Renal pelvis (tissue), 4 donors: Measurements from ENCODE around the gene PIK3C3. TPM values are rescaled to one million over a fixed set of nuclear protein-coding genes. Genes with fewer than 3 reads are reported as not detected.
"Not testable (repeated sequence)": the region's sequence is repeated elsewhere in the genome, so short reads cannot be mapped to it uniquely, and the experiment has no call there.

Source experiments
- DNase-seq: peaks from one replicate; pipeline ENCODE4 v3.0.0-alpha.2; 2013
- polyA plus RNA-seq, 3 donors: library from polyadenylated mRNA; unstranded; fragments of 120-200 nt; gene quantifications; one replicate each; pipeline ENCODE4 v1.2.1, GENCODE V29; 2013; ENCODE audit not compliant: insufficient read length in 3 of 3

PIK3C3 gene
- polyA plus RNA-seq, 3 donors: 66.5 to 81.5 (median 72.1) TPM

DNA sequence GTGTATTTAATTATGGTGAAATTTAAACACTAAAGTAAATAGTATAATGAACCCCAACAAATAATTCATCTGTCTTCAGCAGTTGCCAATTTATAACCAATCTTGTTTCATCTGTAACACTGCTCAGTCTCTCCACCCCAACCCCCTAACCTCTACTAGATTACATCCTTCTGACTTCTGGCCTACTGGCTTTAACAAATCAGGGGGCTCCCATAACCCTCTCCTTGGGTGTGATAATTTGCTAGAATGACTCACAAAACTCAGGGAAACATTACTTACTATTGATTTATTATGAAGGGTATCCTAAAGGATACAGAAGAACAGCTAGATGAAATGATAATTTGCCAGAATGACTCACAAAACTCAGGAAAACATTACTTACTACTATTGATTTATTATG is 50.7 kb downstream of the PIK3C3 start:
- no peak for DNase-seq

DNA sequence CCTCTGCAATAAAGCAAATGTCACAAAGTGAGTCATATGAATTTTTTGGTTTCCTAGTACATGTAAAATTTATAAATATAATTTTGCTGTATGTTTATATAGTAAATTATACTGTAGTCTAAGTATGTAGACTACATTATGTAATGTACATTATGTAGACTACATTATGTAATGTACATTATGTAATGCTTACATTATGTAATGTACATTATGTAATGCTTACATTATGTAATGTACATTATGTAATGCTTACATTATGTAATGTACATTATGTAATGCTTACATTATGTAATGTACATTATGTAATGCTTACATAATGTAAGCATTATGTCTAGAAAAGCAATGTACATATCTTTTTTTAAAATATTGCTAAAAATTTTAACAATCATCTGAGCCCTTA is 54.4 kb downstream of the PIK3C3 start:
- not testable (repeated sequence) for DNase-seq

DNA sequence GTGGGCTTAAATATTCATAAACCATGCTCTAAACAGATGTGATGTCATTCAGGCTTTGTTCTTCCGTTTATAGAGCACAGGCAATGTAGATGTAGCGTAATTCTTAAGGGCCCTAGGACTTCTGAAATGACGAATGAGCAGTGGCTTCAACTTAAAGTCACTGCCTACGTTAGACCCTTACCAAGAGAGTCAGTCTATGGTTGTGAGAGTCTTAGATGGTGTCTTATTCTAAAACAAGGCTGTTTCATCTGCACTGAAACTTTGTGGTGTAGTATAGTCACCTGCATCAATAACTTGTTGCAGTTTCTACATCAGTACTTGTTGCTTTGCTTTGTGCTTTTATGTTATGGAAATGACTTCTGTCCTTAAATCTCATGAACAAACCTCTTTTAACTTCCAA is 56.0 kb downstream of the PIK3C3 start:
- no peak for DNase-seq

DNA sequence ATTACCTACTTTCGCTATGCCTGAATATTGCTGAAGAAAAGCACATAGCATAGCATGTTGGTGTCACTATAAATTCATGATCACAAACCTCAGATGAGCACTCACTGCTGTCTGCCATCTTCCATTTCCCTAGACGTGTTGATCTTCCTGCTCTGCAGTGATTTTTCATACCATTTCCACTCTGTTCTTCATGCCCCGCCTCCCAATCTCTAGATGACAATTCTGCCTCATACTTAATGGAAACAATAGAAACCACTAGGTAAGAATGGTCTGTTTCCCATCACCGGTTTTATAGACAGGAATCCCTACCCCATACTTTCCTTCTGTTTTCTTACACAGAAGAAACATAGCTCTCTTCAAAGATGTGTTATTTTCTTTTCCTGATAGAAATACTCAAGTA is 63.8 kb downstream of the PIK3C3 start:
- DNase-seq: no peak

DNA sequence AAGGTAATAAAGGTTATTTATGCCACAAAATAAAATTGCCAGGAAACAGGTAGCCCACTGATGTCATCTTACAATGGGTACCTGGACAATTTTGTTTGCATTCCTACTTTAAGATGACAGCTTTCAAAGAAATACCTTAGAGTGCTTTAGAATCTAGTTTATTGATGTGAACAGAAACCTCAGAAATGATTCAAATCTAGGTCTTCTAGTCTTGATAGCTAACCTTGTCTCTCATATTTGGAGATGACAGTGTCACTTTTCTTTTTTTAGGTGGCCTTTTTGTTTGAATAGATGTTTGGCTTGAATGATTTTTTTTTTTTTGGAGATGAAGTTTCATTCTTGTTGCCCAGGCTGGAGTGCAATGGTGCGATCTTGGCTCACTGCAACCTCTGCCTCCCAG is 69.1 kb downstream of the PIK3C3 start:
- DNase-seq: no peak

DNA sequence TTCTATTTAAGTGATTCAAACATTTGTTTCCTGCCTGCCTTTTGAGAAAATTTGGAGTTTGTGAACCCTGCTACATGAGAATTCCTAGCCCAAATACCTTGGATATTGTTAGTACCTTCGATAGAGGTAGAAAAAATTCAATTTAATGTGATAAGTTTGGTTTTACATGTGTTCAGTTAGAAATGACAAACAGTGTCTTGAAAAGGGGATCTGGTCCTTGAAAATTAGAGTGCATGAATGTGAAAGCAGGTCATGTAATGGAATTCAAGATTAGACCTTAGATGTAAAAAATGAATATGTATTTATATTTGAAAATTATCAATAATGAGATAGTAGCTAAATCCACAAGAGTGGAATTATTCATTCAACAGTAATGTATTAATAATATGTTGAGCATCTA is 70.5 kb downstream of the PIK3C3 start:
- no peak for DNase-seq

DNA sequence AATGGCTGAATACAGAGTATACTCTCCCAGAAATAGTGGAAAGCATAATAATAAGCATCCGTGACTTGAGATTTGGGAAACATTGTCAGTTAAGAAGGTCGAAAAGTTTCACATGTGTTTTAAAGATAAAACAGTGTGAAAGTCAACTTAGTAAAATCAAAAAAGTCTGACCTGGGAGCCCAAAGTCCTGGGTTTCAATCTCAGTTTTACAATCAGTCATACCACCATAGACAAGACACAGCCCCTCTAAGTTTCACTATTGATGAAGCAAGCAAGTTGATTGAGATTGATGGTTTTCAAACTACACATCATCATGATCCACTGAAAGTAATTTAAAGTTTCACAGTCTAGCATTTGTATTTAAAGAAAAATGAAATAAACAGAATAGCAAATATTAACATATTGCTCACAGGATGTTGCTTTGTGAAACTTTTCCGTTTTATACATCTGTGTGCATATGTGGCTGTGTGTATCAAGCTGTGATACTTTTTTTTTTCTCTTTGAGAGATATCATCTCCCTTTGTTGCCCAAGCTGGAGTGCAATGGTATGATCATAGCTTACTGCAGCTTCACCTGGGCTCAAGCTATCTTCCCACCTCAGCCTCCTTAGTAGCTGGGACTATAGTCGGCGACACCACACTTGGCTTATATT is 71.1 kb downstream of the PIK3C3 start:
- DNase-seq: no peak

DNA sequence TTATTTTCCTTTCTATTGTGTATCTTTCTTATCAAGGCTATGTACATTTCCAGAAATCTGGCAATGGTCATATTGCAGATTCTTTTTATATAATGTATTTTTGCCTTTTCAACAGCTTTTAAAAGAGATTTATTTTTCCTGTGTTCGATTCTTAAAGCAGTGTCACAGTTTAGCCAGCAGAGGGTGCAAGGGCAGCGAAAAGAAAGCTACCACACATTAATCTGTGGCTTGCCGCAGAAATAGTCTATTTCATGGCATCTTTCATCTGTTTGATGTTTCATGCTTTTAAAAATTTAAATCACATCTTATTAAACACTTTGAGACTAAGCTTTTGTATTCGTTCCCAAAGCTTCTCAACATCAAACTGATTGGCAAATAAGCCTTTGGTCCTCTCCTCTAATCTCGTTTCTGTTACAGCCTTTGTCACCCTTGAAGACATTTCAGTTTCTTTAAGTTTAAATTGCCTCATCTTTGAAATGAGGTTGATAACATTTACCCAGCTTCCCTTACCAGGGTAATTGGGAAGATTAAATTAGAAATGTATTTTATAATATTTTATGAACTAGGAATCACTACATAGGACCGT is 73.3 kb downstream of the PIK3C3 start:
- DNase-seq: no peak

DNA sequence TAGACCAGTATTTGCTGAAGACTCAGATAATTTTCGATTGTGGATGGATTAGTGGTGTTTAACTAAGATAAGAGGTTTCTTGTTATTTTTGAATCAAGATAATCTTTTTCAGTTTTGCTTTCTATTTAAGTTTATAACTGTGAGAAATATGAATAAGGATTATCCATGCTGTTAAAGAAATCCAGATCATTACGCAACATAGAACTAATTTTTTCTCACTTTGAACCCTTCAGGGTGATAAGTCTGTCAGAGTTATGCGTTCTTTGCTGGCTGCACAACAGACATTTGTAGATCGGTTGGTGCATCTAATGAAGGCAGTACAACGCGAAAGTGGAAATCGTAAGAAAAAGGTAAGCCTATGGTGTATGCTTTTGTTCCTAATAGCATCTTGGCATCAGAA is 74.1 kb downstream of the PIK3C3 start:
- no peak for DNase-seq

DNA sequence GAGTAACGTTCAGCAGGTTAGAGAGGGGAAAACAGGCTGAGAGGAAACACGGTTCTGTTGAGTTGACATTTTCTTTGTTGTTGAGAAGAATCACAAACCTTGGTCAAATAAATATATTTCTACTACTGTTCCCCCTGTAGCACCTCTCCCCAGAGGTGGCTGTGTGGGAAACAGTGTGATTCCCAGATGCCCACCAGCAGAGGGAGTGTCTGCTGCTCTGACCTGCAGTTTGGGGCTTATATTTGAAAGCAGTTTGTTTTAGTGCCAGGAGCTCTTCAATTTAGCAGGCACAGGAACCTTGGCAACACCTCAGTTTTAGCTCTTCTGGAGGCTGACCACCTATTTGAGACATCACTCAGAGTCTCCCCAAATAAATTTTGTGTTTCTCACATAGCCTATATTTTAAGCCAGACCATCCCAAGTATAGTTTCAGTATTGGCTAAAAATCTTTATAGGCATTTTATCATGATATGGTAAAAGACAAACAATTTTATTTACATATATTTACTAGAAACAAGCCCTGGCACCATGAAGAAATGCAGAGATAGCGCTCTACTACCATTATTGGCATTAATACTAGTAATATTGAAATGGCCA is 75.7 kb downstream of the PIK3C3 start:
- no peak for DNase-seq

DNA sequence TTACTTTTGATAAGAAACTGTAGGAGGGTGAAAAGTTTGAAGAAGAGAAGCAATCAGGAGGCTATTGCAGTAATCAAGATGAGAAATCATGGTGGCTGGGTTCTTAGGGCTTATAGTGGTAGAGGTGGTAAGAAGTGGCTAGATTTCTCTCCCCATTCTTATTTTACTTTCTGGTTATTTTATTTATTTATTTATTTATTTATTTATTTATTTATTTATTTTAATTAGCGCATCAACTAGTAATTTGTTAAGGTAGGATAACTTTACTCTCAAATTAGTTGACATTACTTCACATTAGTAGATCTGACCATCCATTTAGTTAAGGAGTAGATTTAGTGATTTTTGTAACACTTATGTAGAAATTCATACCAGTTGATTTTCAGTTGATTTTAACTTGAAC is 77.4 kb downstream of the PIK3C3 start:
- no peak for DNase-seq

DNA sequence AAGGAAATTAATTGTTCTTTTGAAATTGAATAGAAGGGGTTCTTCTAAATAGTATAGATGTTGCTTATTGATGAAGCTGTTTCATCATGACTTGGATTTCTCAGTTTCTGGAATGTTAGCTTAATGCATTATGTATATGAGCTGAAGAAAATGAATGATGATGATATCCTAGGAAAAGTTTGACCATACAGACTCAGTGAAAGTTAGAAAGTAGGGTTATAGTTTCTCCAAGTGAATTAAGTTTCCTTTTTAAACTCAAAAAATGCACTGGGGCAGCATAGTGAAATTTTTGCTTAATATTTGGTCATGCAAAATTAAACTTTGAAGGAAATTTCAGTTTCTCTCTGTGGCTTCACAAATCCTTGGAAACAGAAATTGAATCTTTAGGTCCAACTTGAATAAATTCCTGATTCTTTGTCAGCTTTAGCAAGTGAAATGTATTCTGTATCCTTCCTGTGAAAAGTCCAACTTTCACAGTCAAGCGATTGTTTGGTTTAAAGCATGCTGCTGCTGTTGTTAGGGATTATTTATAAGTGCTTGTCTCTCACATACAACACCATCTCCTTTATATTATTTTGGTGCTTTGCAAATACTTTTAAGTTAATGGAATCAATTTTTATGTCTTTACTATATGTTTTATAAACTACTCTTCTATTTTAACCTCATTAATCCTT is 78.2 kb downstream of the PIK3C3 start:
- no peak for DNase-seq

DNA sequence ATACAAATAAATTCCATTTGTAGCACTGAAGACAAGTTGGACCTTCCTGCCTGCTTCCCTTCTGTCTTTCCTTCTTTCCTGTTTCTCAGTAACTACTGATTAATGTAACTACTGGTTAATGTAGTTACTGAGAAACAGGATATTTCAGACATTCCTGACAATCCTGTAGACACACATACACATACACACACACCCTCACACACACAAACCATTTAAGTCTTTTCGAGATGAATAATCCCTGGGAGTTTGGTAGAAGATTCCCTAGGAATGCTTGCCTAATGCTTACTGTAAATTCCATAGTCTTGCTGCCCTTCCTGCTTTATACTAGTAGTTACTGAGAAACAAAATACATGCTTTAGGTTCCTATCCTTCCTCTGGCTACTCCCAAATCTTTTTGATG is 83.9 kb downstream of the PIK3C3 start:
- DNase-seq: peak; percentile 52

DNA sequence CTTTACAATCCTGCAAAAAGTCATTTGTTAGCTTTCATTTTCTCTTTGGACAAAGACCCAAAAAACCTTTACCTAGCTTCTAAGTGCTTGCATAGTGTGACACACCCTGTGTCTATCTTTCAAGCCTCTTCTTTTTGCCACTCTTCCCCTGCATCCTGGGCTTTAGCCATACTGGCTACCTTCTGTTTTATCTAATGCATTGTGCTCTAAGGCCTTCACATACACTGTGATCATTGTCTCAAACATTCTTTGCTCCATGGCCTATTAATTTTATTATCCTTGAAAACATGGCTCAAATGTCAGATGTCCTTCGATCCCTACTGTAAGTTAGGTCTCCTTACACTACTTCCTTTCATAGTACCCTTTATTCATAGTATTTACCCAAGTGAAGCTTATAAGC is 84.4 kb downstream of the PIK3C3 start:
- DNase-seq: no peak

DNA sequence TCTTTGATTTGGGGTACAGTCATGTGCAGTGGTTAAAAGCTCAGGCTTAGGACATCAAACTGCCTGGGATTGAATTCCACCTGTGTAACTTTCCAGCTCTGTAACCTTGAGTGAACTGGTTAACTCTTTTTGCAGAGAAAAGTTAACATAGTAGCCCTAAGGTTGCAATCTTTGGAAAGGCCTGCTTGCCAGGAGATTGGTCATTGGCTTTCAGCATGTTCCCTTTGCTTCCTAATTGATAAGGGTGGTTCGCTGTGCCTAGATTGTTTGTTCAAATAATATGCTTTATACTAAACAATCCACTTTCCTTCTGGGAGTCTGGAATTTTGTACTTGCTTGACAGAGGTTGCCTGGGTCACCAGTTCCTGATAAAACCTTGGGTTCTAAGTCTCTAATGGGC is 86.8 kb downstream of the PIK3C3 start:
- no peak for DNase-seq

DNA sequence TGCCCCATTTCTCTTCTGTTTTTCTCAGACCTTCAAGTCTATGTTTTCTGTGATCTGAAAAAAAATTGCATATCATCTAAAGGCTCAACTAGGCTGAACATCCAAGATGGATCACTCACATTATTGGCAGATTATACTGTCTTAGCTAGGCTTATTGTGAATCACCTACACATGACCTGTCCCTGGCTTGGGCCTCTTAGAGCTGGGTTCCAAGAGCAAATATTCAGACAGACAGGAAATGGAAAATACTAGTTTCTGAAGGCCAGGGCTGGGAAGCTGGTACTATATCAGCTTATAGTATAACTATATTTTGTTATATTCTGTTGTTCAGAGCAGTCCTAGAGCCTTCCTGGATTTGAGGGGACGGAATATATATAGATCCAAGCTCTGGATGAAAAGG is 90.3 kb downstream of the PIK3C3 start:
- no peak for DNase-seq

DNA sequence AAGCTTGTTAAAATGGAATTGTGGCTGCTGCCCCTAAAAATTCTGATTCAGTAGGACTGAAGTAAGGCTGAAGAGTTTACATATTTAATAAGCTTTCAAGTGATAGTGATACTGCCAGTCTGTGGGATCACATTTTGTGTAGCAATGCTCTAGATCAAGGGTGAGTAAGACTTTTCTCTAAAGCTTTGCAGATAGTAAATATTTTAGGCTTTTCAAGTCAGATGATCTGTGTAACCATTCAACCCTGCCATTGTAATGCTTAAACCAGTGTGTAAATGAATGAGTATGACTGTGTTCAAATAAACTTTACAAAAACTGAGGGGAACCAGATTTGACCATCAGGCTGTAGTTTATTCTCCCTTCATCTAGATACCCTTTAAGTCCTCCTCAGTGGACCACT is 92.7 kb downstream of the PIK3C3 start:
- DNase-seq: no peak

DNA sequence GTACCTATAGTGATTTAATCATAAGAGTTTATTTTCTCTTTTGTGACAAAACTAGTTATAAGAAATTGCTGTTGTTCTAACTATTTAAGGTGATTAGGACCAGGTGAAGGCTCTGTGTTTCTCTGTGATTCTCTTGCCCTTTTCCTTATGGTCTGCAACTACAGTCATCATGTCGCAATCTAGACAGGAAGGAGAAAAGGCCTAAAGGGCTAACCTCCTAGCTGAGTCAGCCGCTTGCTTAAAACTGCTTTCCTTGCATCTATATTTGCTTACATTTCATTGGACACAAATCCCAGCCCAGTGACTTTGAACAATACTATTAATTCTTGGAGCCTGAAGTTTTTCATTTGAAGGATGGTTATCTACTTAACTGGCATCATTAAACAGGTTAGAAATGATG is 93.1 kb downstream of the PIK3C3 start:
- DNase-seq: no peak

DNA sequence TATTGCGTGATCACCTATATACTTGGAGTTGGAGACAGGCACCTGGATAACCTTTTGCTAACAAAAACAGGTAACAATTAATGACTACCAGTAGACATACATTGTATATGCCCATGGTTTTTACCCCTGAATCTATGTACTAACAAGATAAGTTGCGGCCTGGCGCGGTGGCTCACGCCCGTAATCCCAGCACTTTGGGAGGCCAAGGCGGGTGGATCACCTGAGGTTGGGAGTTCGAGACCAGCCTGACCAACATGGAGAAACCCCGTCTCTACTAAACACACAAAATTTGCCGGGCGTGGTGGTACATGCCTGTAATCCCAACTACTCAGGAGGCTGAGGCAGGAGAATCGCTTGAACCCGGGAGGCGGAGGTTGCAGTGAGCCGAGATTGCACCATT is 94.5 kb downstream of the PIK3C3 start:
- DNase-seq: not testable (repeated sequence)

DNA sequence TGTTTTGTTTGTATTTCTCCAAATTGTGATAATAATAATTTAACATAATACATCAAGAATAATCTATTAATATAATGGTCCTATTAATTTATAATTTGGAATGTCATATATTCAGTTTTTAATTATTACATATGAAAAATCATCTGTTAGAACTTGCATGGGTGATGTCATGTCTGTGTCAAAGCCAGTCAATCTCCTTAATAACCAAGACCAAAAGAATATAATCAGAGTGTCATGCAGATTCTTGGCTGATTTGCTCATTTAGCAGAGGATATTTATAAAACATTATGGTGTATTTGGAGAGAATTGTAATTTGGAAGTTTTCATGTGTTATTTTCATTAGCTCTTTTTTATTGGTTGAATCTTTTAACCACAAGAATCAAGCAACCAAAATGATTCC is 96.4 kb downstream of the PIK3C3 start:
- no peak for DNase-seq

DNA sequence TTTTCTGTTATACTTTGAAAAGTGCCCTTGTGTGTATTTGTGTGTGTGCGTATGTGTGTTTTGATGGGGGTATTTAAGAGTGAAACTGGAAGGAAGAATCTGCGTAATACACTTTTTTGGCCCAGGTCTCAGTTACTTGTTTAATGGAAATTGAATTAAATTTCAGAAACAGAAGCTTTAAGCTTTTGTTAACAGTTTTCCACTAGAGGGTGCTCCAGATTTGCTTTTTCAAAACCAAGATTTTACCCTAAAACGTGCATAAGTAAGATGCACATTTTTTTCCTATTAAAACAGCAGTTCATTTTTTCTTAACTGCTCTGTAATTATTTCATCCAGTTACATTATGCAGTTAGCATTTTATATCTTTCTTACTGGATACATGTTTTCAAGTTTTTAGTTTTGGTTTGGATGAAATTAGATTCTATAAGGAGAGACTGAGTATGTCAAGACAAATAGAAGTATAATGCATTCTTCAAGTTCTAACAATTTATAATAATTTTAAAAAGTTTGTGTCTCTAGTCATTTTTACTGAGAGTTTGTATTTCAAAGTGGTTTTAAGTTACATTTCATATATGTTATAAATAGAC is 97.2 kb downstream of the PIK3C3 start:
- DNase-seq: no peak

DNA sequence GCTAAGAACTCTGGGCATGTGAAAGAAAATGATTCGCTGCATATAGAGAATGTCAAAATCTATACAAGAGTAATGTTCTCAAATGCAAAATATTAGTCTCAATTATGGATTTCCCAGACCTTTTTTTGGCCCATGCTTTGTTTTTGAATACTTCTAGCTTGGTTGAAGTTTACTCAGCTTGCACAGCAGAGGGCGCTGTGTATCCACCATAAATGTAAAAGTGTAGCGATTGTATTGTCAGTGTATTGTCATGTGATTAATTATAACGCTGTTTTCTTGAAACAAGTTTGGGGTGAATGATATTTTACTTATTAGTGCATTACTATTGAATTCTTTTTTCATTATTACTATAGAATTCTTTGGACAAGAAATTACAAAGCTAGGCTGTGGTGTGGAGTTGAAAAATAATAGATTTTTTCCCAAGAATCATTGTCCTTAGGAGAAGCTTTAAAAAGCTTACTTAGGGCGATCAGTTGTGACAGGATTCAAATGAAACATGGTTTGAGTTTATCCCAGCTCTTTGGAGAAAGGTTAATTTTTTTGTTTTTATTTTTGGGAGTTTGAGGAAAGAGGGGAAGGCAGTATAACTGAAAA is 98.3 kb downstream of the PIK3C3 start:
- peak; percentile 30 for DNase-seq

DNA sequence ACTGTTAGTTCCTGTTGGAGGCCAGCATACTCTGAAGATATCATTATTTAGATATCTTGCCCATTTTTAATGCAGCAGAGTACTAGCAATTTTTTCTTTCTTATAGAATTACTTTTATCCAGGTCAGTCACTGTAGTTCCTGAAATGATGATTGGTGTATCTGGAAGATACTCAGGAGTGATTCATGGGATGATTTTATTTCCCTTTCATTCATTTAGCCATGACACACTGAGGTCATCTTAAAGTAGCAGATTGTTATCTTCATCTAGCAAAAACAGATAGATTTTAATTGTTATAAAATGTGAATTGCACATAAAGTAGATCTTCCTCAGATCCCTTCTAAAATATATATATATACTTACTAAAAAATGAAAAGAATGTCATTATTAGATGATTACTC is 109.1 kb downstream of the PIK3C3 start:
- DNase-seq: no peak
